GM12801 (cell line): Measurements from ENCODE around the gene EOLA1.

ENCODE experiments used
- TF ChIP-seq, protein P1 (sequence below): IDR thresholded peaks from one replicate; pipeline ENCODE4 v1.5.1; 2011; ENCODE audit warnings: control low read depth; ENCODE audit not compliant: insufficient read length; ENCODE audit errors: extremely low read depth

Gene EOLA1

GRCh38 chrX:149497626-149498025 lies 43.2 kb upstream of the EOLA1 start:
- TF ChIP-seq, protein P1, sequence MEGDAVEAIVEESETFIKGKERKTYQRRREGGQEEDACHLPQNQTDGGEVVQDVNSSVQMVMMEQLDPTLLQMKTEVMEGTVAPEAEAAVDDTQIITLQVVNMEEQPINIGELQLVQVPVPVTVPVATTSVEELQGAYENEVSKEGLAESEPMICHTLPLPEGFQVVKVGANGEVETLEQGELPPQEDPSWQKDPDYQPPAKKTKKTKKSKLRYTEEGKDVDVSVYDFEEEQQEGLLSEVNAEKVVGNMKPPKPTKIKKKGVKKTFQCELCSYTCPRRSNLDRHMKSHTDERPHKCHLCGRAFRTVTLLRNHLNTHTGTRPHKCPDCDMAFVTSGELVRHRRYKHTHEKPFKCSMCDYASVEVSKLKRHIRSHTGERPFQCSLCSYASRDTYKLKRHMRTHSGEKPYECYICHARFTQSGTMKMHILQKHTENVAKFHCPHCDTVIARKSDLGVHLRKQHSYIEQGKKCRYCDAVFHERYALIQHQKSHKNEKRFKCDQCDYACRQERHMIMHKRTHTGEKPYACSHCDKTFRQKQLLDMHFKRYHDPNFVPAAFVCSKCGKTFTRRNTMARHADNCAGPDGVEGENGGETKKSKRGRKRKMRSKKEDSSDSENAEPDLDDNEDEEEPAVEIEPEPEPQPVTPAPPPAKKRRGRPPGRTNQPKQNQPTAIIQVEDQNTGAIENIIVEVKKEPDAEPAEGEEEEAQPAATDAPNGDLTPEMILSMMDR = no peak

GRCh38 chrX:149498767-149499166 lies 42.0 kb upstream of the EOLA1 start:
- TF ChIP-seq, protein P1 = no peak

GRCh38 chrX:149499766-149500165 lies 41.0 kb upstream of the EOLA1 start:
- TF ChIP-seq, protein P1 = no peak

GRCh38 chrX:149504226-149504914 lies 36.4 kb upstream of the EOLA1 start:
- TF ChIP-seq, protein P1 = no peak

DNA sequence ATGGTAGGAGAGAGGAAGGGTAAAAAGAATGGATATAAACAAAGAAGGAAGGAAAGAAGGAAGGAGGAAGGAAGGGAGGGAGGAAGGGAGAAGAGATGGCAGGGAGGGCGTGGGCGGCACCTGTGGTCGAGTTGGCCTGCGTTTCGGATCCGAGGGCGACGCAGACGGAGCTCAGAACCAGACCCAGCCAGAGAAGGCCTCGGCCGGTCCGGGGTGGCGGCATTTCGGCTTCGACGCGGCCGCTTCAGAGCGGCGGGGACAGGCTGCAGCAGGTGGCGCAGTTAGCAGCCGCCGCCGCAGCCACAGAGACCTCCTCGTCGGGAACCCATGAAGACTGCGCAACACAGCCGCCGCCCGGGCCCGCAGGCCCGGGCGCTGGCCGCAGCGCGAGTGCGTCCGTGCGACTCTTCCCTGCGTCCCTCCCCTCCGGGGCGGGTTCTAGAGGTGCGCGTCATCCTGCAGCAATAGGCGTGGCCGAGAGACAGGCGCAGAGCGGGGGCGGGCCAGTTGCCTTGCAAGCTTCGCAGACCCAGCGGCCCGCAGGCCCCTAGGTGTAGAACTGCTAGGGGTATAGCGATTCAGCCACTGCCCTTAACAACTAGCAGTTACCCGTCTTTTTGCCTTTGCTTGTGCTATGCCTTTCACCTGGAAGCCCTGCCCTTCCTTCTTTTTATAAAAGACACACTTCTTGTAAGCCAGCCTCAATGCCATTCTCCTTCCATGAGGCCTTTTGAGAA lies 35.7 kb upstream of the EOLA1 start, which contains the start of gene IDS:
IDS (minus strand) TSS at position 392 of the 737 bp plus-strand sequence; CDS start at position 223, 169 bp downstream.
- TF ChIP-seq, protein P1 = no peak

GRCh38 chrX:149505671-149506070 lies 35.1 kb upstream of the EOLA1 start:
- TF ChIP-seq, protein P1 = no peak

GRCh38 chrX:149506349-149506748 lies 34.5 kb upstream of the EOLA1 start:
- TF ChIP-seq, protein P1 = no peak
